Measurements from ENCODE around the gene HLA-F. TPM values are rescaled to one million over a fixed set of nuclear protein-coding genes. Genes with fewer than 3 reads are reported as not detected.

HLA-F gene
- total RNA-seq, 6 donors from 2014 or later = 163 to 418 (median 191) TPM

GRCh38 chr6:29743025-29743424 is 19.8 kb downstream of the HLA-F start:
- no peak for TF ChIP-seq POLR2A (IDR thresholded peaks at IDR 0.05)
- no peak for TF ChIP-seq POLR2AphosphoS5 (IDR thresholded peaks at IDR 0.05)
- ATAC-seq (ENCODE audit: low FRiP score in 2 of 2) (no peak), DNase-seq (no peak)
- no peaks in the 10 kb centered on the region for H3K9me3 ChIP-seq
- no peak overlapping the region for H3K4me3 ChIP-seq
- peaks cover 0 to 18% (median 4%) of the 10 kb centered on the region in 4 donors for H3K36me3 ChIP-seq
- no peak overlapping the region for H3K27ac ChIP-seq
- H3K4me1 ChIP-seq = peaks cover 4 to 6% (median 6%) of the 10 kb centered on the region in 4 donors
- H3K27me3 ChIP-seq = no peaks in the 10 kb centered on the region
- 80% methylated on average over 1 of the region's 1 CpG; no CpG with 5 or more reads in 1 of the 2 donors for WGBS, 2 donors

- DNase-seq (peak in 1 of 2 donors; percentile 49), ATAC-seq (ENCODE audit: low FRiP score in 2 of 2) (no peak)
- H3K27me3 ChIP-seq = no peaks in the 10 kb centered on the region
- WGBS, 2 donors = 90 to 98% methylated on average over 6 of the region's 6 CpGs
- no peak overlapping the region for H3K4me3 ChIP-seq
- no peak for TF ChIP-seq POLR2AphosphoS5 (IDR thresholded peaks at IDR 0.05)
- TF ChIP-seq POLR2A (IDR thresholded peaks at IDR 0.05) = no peak
- no peak for TF ChIP-seq CTCF (IDR thresholded peaks at IDR 0.05)
- no peak for TF ChIP-seq EP300 (IDR thresholded peaks at IDR 0.05)
- H3K4me1 ChIP-seq = peaks cover 4 to 12% (median 9%) of the 10 kb centered on the region in 4 donors
- peaks cover 0 to 18% (median 4%) of the 10 kb centered on the region in 4 donors for H3K36me3 ChIP-seq
- H3K9me3 ChIP-seq = no peaks in the 10 kb centered on the region
- H3K27ac ChIP-seq = no peak overlapping the region
Observed at GRCh38 chr6:29743568-29743967, 20.3 kb downstream of the HLA-F start.

- 91 to 93% methylated on average over 3 to 4 of the region's 4 CpGs for WGBS, 2 donors
- Histone ChIP-seq H3K9me3 (no peaks in the 10 kb centered on the region), H3K4me1 (peaks cover 5 to 13% (median 10%) of the 10 kb centered on the region in 4 donors), H3K4me3 (no peak overlapping the region), H3K27me3 (no peaks in the 10 kb centered on the region), H3K27ac (no peak overlapping the region), H3K36me3 (peaks cover 0 to 18% (median 4%) of the 10 kb centered on the region in 4 donors)
- DNase-seq (no peak), ATAC-seq (ENCODE audit: low FRiP score in 2 of 2) (no peak)
- no peak for TF ChIP-seq CTCF (IDR thresholded peaks at IDR 0.05)
- TF ChIP-seq EP300 (IDR thresholded peaks at IDR 0.05) = no peak
- no peak for TF ChIP-seq POLR2AphosphoS5 (IDR thresholded peaks at IDR 0.05)
- TF ChIP-seq POLR2A (IDR thresholded peaks at IDR 0.05) = no peak
Observed at GRCh38 chr6:29744131-29744530, 20.9 kb downstream of the HLA-F start.

GRCh38 chr6:29744621-29745020 is 21.4 kb downstream of the HLA-F start:
- Histone ChIP-seq H3K9me3 (no peaks in the 10 kb centered on the region), H3K27ac (no peak overlapping the region), H3K36me3 (peaks cover 0 to 18% (median 4%) of the 10 kb centered on the region in 4 donors), H3K4me1 (peaks cover 10 to 18% (median 15%) of the 10 kb centered on the region in 4 donors), H3K27me3 (no peaks in the 10 kb centered on the region), H3K4me3 (no peak overlapping the region)
- WGBS, 2 donors = 92 to 100% methylated on average over 2 to 4 of the region's 4 CpGs
- DNase-seq (no peak), ATAC-seq (ENCODE audit: low FRiP score in 2 of 2) (no peak)
- TF ChIP-seq EP300 (IDR thresholded peaks at IDR 0.05) = no peak

GRCh38 chr6:29745386-29745785 is 22.2 kb downstream of the HLA-F start:
- ATAC-seq (ENCODE audit: low FRiP score in 2 of 2) (no peak), DNase-seq (no peak)
- Histone ChIP-seq H3K9me3 (no peaks in the 10 kb centered on the region), H3K27me3 (no peaks in the 10 kb centered on the region), H3K27ac (no peak overlapping the region), H3K4me1 (peaks cover 16 to 20% (median 18%) of the 10 kb centered on the region in 4 donors), H3K36me3 (peaks cover 0 to 18% (median 4%) of the 10 kb centered on the region in 4 donors), H3K4me3 (no peak overlapping the region)
- TF ChIP-seq CTCF (IDR thresholded peaks at IDR 0.05) = no peak
- no peak for TF ChIP-seq POLR2A (IDR thresholded peaks at IDR 0.05)
- TF ChIP-seq EP300 (IDR thresholded peaks at IDR 0.05) = no peak
- no peak for TF ChIP-seq POLR2AphosphoS5 (IDR thresholded peaks at IDR 0.05)
- WGBS, 2 donors = 65 to 89% methylated on average over 3 of the region's 3 CpGs

GRCh38 chr6:29745855-29746449 is 22.7 kb downstream of the HLA-F start:
- TF ChIP-seq EP300 (IDR thresholded peaks at IDR 0.05) = no peak
- no peak for TF ChIP-seq POLR2A (IDR thresholded peaks at IDR 0.05)
- no peak for TF ChIP-seq POLR2AphosphoS5 (IDR thresholded peaks at IDR 0.05)
- no peak for TF ChIP-seq CTCF (IDR thresholded peaks at IDR 0.05)
- no peak overlapping the region for H3K4me3 ChIP-seq
- no peaks in the 10 kb centered on the region for H3K27me3 ChIP-seq
- DNase-seq = no peak
- 72 to 98% methylated on average over 4 of the region's 4 CpGs for WGBS, 2 donors
- H3K9me3 ChIP-seq = no peaks in the 10 kb centered on the region
- peaks cover 0 to 18% (median 4%) of the 10 kb centered on the region in 4 donors for H3K36me3 ChIP-seq
- ATAC-seq (ENCODE audit: low FRiP score in 2 of 2) = no peak
- no peak overlapping the region for H3K27ac ChIP-seq
- peaks cover 16 to 20% (median 18%) of the 10 kb centered on the region in 4 donors for H3K4me1 ChIP-seq
